WTC11 (cell line): ENCODE measurements around the gene KRT80. TPM values are rescaled to one million over a fixed set of nuclear protein-coding genes. Genes with fewer than 3 reads are reported as not detected.

Experiments
- ATAC-seq: fragments of 200-7000 bp; cut with Tn5 transposase; 2 replicates; pipeline ENCODE4 v1.10.0; 2021; ENCODE audit warnings: mild to moderate bottlenecking, moderate library complexity
- CTCF ChIA-PET: fragments of 300-600 bp; sonication (Branson Sonifier 250); formaldehyde crosslinking; loops from one replicate; lab custom pipeline; 2021; ENCODE audit warnings: antibody characterized with exemption; lab: Charles Lee
- POLR2A ChIA-PET: fragments of 350-600 bp; sonication (Branson Sonifier 250); formaldehyde crosslinking; loops from one replicate; lab custom pipeline; 2021; ENCODE audit warnings: antibody characterized with exemption; lab: Charles Lee
- DNase-seq: peaks from one replicate; pipeline ENCODE4 v3.0.0; 2021; ENCODE audit warnings: low spot score
- H3K27ac Mint-ChIP-seq: 2 replicates; pipeline ENCODE4 v1.8.0; 2021; ENCODE audit warnings: mixed read lengths
- H3K27me3 Mint-ChIP-seq: 2 replicates; pipeline ENCODE4 v1.8.0; 2021; ENCODE audit warnings: low read depth, mild to moderate bottlenecking, moderate library complexity, mixed read lengths
- H3K36me3 Mint-ChIP-seq: 2 replicates; pipeline ENCODE4 v1.8.0; 2021; ENCODE audit warnings: mixed read lengths
- H3K4me1 Mint-ChIP-seq: 2 replicates; pipeline ENCODE4 v1.8.0; 2022; ENCODE audit warnings: mixed read lengths
- H3K4me3 Mint-ChIP-seq: 2 replicates; pipeline ENCODE4 v1.8.0; 2021; ENCODE audit warnings: mild to moderate bottlenecking, moderate library complexity, mixed read lengths
- H3K9me3 Mint-ChIP-seq: 2 replicates; pipeline ENCODE4 v1.8.0; 2021; ENCODE audit warnings: mixed read lengths
- ATF6 ChIP-seq: sonication (generic); formaldehyde crosslinking; IDR thresholded peaks from 2 replicates; pipeline ENCODE4 v1.8.1; 2023; ENCODE audit warnings: mild to moderate bottlenecking, missing genetic modification reagents
- CREB1 ChIP-seq: sonication (generic); formaldehyde crosslinking; IDR thresholded peaks from 2 replicates; pipeline ENCODE4 v1.8.0; 2023; ENCODE audit warnings: mild to moderate bottlenecking, missing genetic modification reagents
- E2F5 ChIP-seq: sonication (generic); formaldehyde crosslinking; IDR thresholded peaks from 2 replicates; pipeline ENCODE4 v1.8.1; 2022; ENCODE audit warnings: mild to moderate bottlenecking, moderate library complexity, missing genetic modification reagents
- FOXP1 ChIP-seq: sonication (generic); formaldehyde crosslinking; IDR thresholded peaks from 2 replicates; pipeline ENCODE4 v1.8.0; 2022; ENCODE audit warnings: missing genetic modification reagents, mild to moderate bottlenecking, moderate library complexity, borderline replicate concordance
- MYBL2 ChIP-seq: sonication (generic); formaldehyde crosslinking; IDR thresholded peaks from 2 replicates; pipeline ENCODE4 v1.8.1; 2023; ENCODE audit warnings: mild to moderate bottlenecking, moderate library complexity, missing genetic modification reagents
- NFYB ChIP-seq: sonication (generic); formaldehyde crosslinking; conservative IDR thresholded peaks from 2 replicates; pipeline ENCODE4 v1.8.0; 2022; ENCODE audit warnings: low read depth, missing genetic modification reagents
- PRRX2 ChIP-seq: fragments of 250-450 bp; sonication (Bioruptor Pico); IDR thresholded peaks from 2 replicates; pipeline ENCODE4 v1.8.0; 2021; ENCODE audit warnings: mild to moderate bottlenecking
- RELA ChIP-seq: sonication (generic); formaldehyde crosslinking; IDR thresholded peaks from 2 replicates; pipeline ENCODE4 v1.8.1; 2022; ENCODE audit warnings: missing genetic modification reagents, mild to moderate bottlenecking, borderline replicate concordance
- RORB ChIP-seq: fragments of 250-450 bp; sonication (Bioruptor Pico); IDR thresholded peaks from 2 replicates; pipeline ENCODE4 v1.9.0; 2021; ENCODE audit warnings: mild to moderate bottlenecking
- SMAD3 ChIP-seq: sonication (generic); formaldehyde crosslinking; IDR thresholded peaks from 2 replicates; pipeline ENCODE4 v1.8.0; 2022; ENCODE audit warnings: missing genetic modification reagents, mild to moderate bottlenecking, borderline replicate concordance
- TP53 ChIP-seq: sonication (generic); formaldehyde crosslinking; IDR thresholded peaks from 2 replicates; pipeline ENCODE4 v1.8.1; 2023; ENCODE audit warnings: mild to moderate bottlenecking, missing genetic modification reagents
- ZNF232 ChIP-seq: sonication (generic); formaldehyde crosslinking; IDR thresholded peaks from 2 replicates; pipeline ENCODE4 v1.8.0; 2022; ENCODE audit warnings: mild to moderate bottlenecking, missing genetic modification reagents
- ZSCAN18 ChIP-seq: fragments of 250-450 bp; sonication (Bioruptor Pico); IDR thresholded peaks from 2 replicates; pipeline ENCODE4 v2.1.2; 2022; ENCODE audit warnings: mild to moderate bottlenecking, moderate library complexity
- total RNA-seq: library from RNA; stranded (reverse); gene quantifications from 3 replicates; pipeline ENCODE4 v1.2.3, GENCODE V29; 2021
- TF ChIP-seq, protein P1 (sequence below): fragments of 250-450 bp; sonication (Bioruptor Pico); IDR thresholded peaks from 2 replicates; pipeline ENCODE4 v1.9.0; 2021; ENCODE audit warnings: mild to moderate bottlenecking
- TF ChIP-seq, protein P2 (sequence below): sonication (generic); formaldehyde crosslinking; IDR thresholded peaks from 2 replicates; pipeline ENCODE4 v1.8.0; 2022; ENCODE audit warnings: mild to moderate bottlenecking, missing genetic modification reagents
- TF ChIP-seq, protein P3 (sequence below): sonication (generic); formaldehyde crosslinking; IDR thresholded peaks from 2 replicates; pipeline ENCODE4 v1.8.0; 2023; ENCODE audit warnings: missing genetic modification reagents, mild to moderate bottlenecking, borderline replicate concordance
- TF ChIP-seq, protein P4 (sequence below): sonication (generic); formaldehyde crosslinking; IDR thresholded peaks from 2 replicates; pipeline ENCODE4 v1.8.1; 2023; ENCODE audit warnings: mild to moderate bottlenecking, missing genetic modification reagents, moderate library complexity

KRT80 gene
- total RNA-seq, 1 experiment from 2014 or later: 0.11 TPM

DNA sequence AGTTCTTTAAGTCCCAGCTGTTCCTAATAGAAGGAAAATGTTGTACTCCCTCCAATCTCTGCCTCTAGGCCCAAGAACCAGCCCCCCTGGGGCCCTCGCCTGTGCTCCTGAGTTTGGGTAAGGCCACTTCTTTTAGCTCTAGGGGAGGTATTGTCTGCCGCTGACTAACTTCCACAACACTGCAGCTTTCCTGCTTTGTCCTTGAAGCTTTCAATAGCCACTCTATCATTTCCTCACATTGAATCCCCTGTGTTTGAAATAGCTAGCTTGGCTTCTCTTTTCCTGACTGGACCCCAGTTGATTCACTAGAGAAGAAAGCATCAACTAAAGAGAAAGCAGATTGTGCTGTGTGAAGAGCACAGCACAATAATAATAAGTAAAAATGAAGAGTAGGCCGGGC is 28.8 kb downstream of the KRT80 start:
- DNase-seq (no peak), ATAC-seq (no peak)
- H3K27ac Mint-ChIP-seq: no peak overlapping the region
- ChIA-PET POLR2A (no interaction called here), CTCF (no interaction called here)
- peaks cover 12% of the 10 kb centered on the region for H3K4me1 Mint-ChIP-seq
- no peaks in the 10 kb centered on the region for H3K27me3 Mint-ChIP-seq
- H3K36me3 Mint-ChIP-seq: no peaks in the 10 kb centered on the region
- H3K9me3 Mint-ChIP-seq: peaks cover 6% of the 10 kb centered on the region
- TF ChIP-seq ZNF232 (no peak), SMAD3 (CRISPR knock-in tag) (no peak), TP53 (CRISPR knock-in tag) (no peak), ATF6 (CRISPR knock-in tag) (no peak), ZSCAN18 (CRISPR knock-in tag) (no peak), MYBL2 (no peak), NFYB (CRISPR knock-in tag) (no peak), E2F5 (CRISPR knock-in tag) (no peak), PRRX2 (no peak), RELA (no peak), CREB1 (no peak), RORB (CRISPR knock-in tag) (no peak), FOXP1 (CRISPR knock-in tag) (no peak)
- TF ChIP-seq, protein P1, sequence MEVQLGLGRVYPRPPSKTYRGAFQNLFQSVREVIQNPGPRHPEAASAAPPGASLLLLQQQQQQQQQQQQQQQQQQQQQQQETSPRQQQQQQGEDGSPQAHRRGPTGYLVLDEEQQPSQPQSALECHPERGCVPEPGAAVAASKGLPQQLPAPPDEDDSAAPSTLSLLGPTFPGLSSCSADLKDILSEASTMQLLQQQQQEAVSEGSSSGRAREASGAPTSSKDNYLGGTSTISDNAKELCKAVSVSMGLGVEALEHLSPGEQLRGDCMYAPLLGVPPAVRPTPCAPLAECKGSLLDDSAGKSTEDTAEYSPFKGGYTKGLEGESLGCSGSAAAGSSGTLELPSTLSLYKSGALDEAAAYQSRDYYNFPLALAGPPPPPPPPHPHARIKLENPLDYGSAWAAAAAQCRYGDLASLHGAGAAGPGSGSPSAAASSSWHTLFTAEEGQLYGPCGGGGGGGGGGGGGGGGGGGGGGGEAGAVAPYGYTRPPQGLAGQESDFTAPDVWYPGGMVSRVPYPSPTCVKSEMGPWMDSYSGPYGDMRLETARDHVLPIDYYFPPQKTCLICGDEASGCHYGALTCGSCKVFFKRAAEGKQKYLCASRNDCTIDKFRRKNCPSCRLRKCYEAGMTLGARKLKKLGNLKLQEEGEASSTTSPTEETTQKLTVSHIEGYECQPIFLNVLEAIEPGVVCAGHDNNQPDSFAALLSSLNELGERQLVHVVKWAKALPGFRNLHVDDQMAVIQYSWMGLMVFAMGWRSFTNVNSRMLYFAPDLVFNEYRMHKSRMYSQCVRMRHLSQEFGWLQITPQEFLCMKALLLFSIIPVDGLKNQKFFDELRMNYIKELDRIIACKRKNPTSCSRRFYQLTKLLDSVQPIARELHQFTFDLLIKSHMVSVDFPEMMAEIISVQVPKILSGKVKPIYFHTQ (CRISPR knock-in tag): no peak
- TF ChIP-seq, protein P2, sequence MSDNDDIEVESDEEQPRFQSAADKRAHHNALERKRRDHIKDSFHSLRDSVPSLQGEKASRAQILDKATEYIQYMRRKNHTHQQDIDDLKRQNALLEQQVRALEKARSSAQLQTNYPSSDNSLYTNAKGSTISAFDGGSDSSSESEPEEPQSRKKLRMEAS (CRISPR knock-in tag): no peak
- TF ChIP-seq, protein P3, sequence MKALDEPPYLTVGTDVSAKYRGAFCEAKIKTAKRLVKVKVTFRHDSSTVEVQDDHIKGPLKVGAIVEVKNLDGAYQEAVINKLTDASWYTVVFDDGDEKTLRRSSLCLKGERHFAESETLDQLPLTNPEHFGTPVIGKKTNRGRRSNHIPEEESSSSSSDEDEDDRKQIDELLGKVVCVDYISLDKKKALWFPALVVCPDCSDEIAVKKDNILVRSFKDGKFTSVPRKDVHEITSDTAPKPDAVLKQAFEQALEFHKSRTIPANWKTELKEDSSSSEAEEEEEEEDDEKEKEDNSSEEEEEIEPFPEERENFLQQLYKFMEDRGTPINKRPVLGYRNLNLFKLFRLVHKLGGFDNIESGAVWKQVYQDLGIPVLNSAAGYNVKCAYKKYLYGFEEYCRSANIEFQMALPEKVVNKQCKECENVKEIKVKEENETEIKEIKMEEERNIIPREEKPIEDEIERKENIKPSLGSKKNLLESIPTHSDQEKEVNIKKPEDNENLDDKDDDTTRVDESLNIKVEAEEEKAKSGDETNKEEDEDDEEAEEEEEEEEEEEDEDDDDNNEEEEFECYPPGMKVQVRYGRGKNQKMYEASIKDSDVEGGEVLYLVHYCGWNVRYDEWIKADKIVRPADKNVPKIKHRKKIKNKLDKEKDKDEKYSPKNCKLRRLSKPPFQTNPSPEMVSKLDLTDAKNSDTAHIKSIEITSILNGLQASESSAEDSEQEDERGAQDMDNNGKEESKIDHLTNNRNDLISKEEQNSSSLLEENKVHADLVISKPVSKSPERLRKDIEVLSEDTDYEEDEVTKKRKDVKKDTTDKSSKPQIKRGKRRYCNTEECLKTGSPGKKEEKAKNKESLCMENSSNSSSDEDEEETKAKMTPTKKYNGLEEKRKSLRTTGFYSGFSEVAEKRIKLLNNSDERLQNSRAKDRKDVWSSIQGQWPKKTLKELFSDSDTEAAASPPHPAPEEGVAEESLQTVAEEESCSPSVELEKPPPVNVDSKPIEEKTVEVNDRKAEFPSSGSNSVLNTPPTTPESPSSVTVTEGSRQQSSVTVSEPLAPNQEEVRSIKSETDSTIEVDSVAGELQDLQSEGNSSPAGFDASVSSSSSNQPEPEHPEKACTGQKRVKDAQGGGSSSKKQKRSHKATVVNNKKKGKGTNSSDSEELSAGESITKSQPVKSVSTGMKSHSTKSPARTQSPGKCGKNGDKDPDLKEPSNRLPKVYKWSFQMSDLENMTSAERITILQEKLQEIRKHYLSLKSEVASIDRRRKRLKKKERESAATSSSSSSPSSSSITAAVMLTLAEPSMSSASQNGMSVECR (CRISPR knock-in tag): no peak
- TF ChIP-seq, protein P4, sequence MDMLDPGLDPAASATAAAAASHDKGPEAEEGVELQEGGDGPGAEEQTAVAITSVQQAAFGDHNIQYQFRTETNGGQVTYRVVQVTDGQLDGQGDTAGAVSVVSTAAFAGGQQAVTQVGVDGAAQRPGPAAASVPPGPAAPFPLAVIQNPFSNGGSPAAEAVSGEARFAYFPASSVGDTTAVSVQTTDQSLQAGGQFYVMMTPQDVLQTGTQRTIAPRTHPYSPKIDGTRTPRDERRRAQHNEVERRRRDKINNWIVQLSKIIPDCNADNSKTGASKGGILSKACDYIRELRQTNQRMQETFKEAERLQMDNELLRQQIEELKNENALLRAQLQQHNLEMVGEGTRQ (CRISPR knock-in tag): no peak
- H3K4me3 Mint-ChIP-seq: no peak overlapping the region
